SK-N-SH treated with all-trans-retinoic acid at 6 μM for 48 hours (cell line): ENCODE data around the gene AP2A2.

Source experiments
- ATAC-seq: fragments of 200-7000 bp; cut with Tn5 transposase; 3 replicates; pipeline ENCODE4 v1.9.1; 2020; ENCODE audit warnings: mild to moderate bottlenecking, moderate library complexity
- ARNTL ChIP-seq: fragments of 450-650 bp; formaldehyde crosslinking; IDR thresholded peaks from 2 replicates; pipeline ENCODE4 v1.5.0; 2020; ENCODE audit warnings: low read depth, mild to moderate bottlenecking, moderate library complexity, borderline replicate concordance
- CREB5 ChIP-seq: fragments of 250-450 bp; sonication (Bioruptor Pico); IDR thresholded peaks from 2 replicates; pipeline ENCODE4 v1.5.1; 2020; ENCODE audit warnings: low read depth, mild to moderate bottlenecking, moderate library complexity
- CSRNP3 ChIP-seq: fragments of 250-450 bp; sonication (Bioruptor Pico); IDR thresholded peaks from 2 replicates; pipeline ENCODE4 v1.5.1; 2021; ENCODE audit warnings: mild to moderate bottlenecking, moderate library complexity
- ESRRG ChIP-seq: fragments of 250-450 bp; sonication (Bioruptor Pico); IDR thresholded peaks from 2 replicates; pipeline ENCODE4 v1.6.1; 2021; ENCODE audit warnings: mild to moderate bottlenecking
- GLIS3 ChIP-seq: fragments of 250-450 bp; sonication (Bioruptor Pico); IDR thresholded peaks from 2 replicates; pipeline ENCODE4 v1.5.0; 2020; ENCODE audit warnings: mild to moderate bottlenecking, moderate library complexity
- ISL1 ChIP-seq: fragments of 250-450 bp; sonication (Bioruptor Pico); IDR thresholded peaks from 2 replicates; pipeline ENCODE4 v2.1.2; 2022; ENCODE audit warnings: mild to moderate bottlenecking, moderate library complexity
- OSR1 ChIP-seq: fragments of 250-450 bp; sonication (Bioruptor Pico); IDR thresholded peaks from 2 replicates; pipeline ENCODE4 v1.8.0; 2022; ENCODE audit warnings: moderate library complexity, mild to moderate bottlenecking, inconsistent platforms
- PATZ1 ChIP-seq: fragments of 250-450 bp; sonication (Bioruptor Pico); IDR thresholded peaks from 2 replicates; pipeline ENCODE4 v1.8.0; 2020; ENCODE audit warnings: mild to moderate bottlenecking, moderate library complexity, borderline replicate concordance
- PPARA ChIP-seq: fragments of 250-450 bp; sonication (Bioruptor Pico); IDR thresholded peaks from 2 replicates; pipeline ENCODE4 v1.5.0; 2020; ENCODE audit warnings: mild to moderate bottlenecking, borderline replicate concordance
- RARB ChIP-seq: fragments of 250-450 bp; sonication (Bioruptor Pico); IDR thresholded peaks from 2 replicates; pipeline ENCODE4 v1.8.0; 2021; ENCODE audit warnings: mild to moderate bottlenecking, moderate library complexity
- SNAI2 ChIP-seq: fragments of 250-450 bp; sonication (Bioruptor Pico); IDR thresholded peaks from 2 replicates; pipeline ENCODE4 v1.5.0; 2020; ENCODE audit warnings: mild to moderate bottlenecking, moderate library complexity
- TOX ChIP-seq: fragments of 250-450 bp; sonication (Bioruptor Pico); IDR thresholded peaks from 2 replicates; pipeline ENCODE4 v1.8.0; 2021; ENCODE audit warnings: mild to moderate bottlenecking, moderate library complexity, borderline replicate concordance
- ZFP3 ChIP-seq: fragments of 250-450 bp; sonication (Bioruptor Pico); IDR thresholded peaks from 2 replicates; pipeline ENCODE4 v1.5.0; 2020; ENCODE audit warnings: mild to moderate bottlenecking, moderate library complexity
- ZFP30 ChIP-seq: fragments of 450-650 bp; formaldehyde crosslinking; IDR thresholded peaks from 2 replicates; pipeline ENCODE4 v1.5.0; 2022; ENCODE audit warnings: mild to moderate bottlenecking, moderate library complexity
- ZNF565 ChIP-seq: fragments of 450-650 bp; formaldehyde crosslinking; conservative IDR thresholded peaks from 2 replicates; pipeline ENCODE4 v1.5.0; 2020; ENCODE audit warnings: low read depth, mild to moderate bottlenecking, moderate library complexity
- ZNF70 ChIP-seq: fragments of 450-650 bp; formaldehyde crosslinking; IDR thresholded peaks from 2 replicates; pipeline ENCODE4 v1.5.0; 2020; ENCODE audit warnings: mild to moderate bottlenecking, moderate library complexity
- ZNF8 ChIP-seq: fragments of 450-650 bp; formaldehyde crosslinking; IDR thresholded peaks from 2 replicates; pipeline ENCODE4 v1.5.0; 2020; ENCODE audit warnings: mild to moderate bottlenecking, moderate library complexity
- TF ChIP-seq, protein P1 (sequence below): fragments of 250-450 bp; sonication (Bioruptor Pico); IDR thresholded peaks from 2 replicates; pipeline ENCODE4 v1.8.0; 2021; ENCODE audit warnings: low read depth, mild to moderate bottlenecking, moderate library complexity, borderline replicate concordance
- TF ChIP-seq, protein P2 (sequence below): fragments of 250-450 bp; sonication (Bioruptor Pico); IDR thresholded peaks from 2 replicates; pipeline ENCODE4 v1.5.0; 2020; ENCODE audit warnings: mild to moderate bottlenecking, moderate library complexity

AP2A2 gene

GRCh38 chr11:1047595-1048156 is 122.0 kb downstream of the AP2A2 start:
- ATAC-seq: no peak
- no peak for TF ChIP-seq PATZ1 (CRISPR knock-in tag)
- TF ChIP-seq ESRRG (CRISPR knock-in tag): no peak
- no peak for TF ChIP-seq OSR1 (CRISPR knock-in tag)
- no peak for TF ChIP-seq ISL1 (CRISPR knock-in tag)
- TF ChIP-seq, protein P1, sequence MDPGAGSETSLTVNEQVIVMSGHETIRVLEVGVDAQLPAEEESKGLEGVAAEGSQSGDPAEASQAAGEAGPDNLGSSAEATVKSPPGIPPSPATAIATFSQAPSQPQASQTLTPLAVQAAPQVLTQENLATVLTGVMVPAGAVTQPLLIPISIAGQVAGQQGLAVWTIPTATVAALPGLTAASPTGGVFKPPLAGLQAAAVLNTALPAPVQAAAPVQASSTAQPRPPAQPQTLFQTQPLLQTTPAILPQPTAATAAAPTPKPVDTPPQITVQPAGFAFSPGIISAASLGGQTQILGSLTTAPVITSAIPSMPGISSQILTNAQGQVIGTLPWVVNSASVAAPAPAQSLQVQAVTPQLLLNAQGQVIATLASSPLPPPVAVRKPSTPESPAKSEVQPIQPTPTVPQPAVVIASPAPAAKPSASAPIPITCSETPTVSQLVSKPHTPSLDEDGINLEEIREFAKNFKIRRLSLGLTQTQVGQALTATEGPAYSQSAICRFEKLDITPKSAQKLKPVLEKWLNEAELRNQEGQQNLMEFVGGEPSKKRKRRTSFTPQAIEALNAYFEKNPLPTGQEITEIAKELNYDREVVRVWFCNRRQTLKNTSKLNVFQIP (CRISPR knock-in tag): no peak
- TF ChIP-seq CSRNP3 (CRISPR knock-in tag): no peak
- no peak for TF ChIP-seq PPARA
- TF ChIP-seq ZNF565 (CRISPR knock-in tag): no peak
- TF ChIP-seq, all 23 proteins: peak for 0

- ATAC-seq: no peak
- no peak for TF ChIP-seq CSRNP3 (CRISPR knock-in tag)
- no peak for TF ChIP-seq RARB (CRISPR knock-in tag)
- no peak for TF ChIP-seq ARNTL (CRISPR knock-in tag)
- TF ChIP-seq PATZ1 (CRISPR knock-in tag): no peak
- TF ChIP-seq SNAI2: no peak
- no peak for TF ChIP-seq GLIS3 (CRISPR knock-in tag)
- TF ChIP-seq ZNF565 (CRISPR knock-in tag): no peak
- no peak for TF ChIP-seq TOX (CRISPR knock-in tag)
- TF ChIP-seq, protein P2, sequence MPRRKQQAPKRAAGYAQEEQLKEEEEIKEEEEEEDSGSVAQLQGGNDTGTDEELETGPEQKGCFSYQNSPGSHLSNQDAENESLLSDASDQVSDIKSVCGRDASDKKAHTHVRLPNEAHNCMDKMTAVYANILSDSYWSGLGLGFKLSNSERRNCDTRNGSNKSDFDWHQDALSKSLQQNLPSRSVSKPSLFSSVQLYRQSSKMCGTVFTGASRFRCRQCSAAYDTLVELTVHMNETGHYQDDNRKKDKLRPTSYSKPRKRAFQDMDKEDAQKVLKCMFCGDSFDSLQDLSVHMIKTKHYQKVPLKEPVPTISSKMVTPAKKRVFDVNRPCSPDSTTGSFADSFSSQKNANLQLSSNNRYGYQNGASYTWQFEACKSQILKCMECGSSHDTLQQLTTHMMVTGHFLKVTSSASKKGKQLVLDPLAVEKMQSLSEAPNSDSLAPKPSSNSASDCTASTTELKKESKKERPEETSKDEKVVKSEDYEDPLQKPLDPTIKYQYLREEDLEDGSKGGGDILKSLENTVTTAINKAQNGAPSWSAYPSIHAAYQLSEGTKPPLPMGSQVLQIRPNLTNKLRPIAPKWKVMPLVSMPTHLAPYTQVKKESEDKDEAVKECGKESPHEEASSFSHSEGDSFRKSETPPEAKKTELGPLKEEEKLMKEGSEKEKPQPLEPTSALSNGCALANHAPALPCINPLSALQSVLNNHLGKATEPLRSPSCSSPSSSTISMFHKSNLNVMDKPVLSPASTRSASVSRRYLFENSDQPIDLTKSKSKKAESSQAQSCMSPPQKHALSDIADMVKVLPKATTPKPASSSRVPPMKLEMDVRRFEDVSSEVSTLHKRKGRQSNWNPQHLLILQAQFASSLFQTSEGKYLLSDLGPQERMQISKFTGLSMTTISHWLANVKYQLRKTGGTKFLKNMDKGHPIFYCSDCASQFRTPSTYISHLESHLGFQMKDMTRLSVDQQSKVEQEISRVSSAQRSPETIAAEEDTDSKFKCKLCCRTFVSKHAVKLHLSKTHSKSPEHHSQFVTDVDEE (CRISPR knock-in tag): no peak
- TF ChIP-seq ZNF70 (CRISPR knock-in tag): no peak
- no peak for TF ChIP-seq ZFP3 (CRISPR knock-in tag)
- no peak for TF ChIP-seq ZNF8 (CRISPR knock-in tag)
- no peak for TF ChIP-seq CREB5
- TF ChIP-seq ZFP30 (CRISPR knock-in tag): no peak
Measured at GRCh38 chr11:1048375-1049070, 122.9 kb downstream of the AP2A2 start.
